ENCODE results near the gene DSTN. TPM values are rescaled to one million over a fixed set of nuclear protein-coding genes. Genes with fewer than 3 reads are reported as not detected.

The DSTN gene
- total RNA-seq, 1 donor from 2014 or later: 20.1 TPM

GRCh38 chr20:17620371-17621228, 50.7 kb downstream of the DSTN start:
- Mint-ChIP-seq H3K27ac (no peak overlapping the region), H3K27me3 (no peaks in the 10 kb centered on the region), H3K36me3 (ENCODE audit: low read depth) (peaks cover 45% of the 10 kb centered on the region), H3K4me1 (peaks cover 2% of the 10 kb centered on the region), H3K9me3 (no peaks in the 10 kb centered on the region), H3K4me3 (no peak overlapping the region)
- DNase-seq (peak; percentile 10), ATAC-seq (ENCODE audit: low read depth) (no peak)
- POLR2A ChIA-PET: interaction anchor here (0.5 kb wide), 1 partner anchor 42 kb away, joined by 3 read pairs; no protein-coding TSS in a partner anchor
- intact Hi-C loops (cut with micrococcal nuclease): no loop called here
- TF ChIP-seq CTCF (IDR thresholded peaks at IDR 0.05): no peak
- CTCF ChIA-PET: interaction anchor here (1.8 kb wide), 1 partner anchor 84 kb away, joined by 5 read pairs; no protein-coding TSS in a partner anchor

GRCh38 chr20:17621229-17621968, 51.5 kb downstream of the DSTN start:
- no peaks in the 10 kb centered on the region for H3K27me3 Mint-ChIP-seq
- peaks cover 49% of the 10 kb centered on the region for H3K36me3 Mint-ChIP-seq (ENCODE audit: low read depth)
- H3K4me3 Mint-ChIP-seq: no peak overlapping the region
- POLR2A ChIA-PET: interaction anchor here (0.5 kb wide), 1 partner anchor 41 kb away, joined by 3 read pairs; no protein-coding TSS in a partner anchor
- intact Hi-C loops (cut with micrococcal nuclease): no loop called here
- H3K4me1 Mint-ChIP-seq: no peaks in the 10 kb centered on the region
- CTCF ChIA-PET: interaction anchor here (1.8 kb wide), 1 partner anchor 84 kb away, joined by 5 read pairs; no protein-coding TSS in a partner anchor
- ATAC-seq (ENCODE audit: low read depth) (no peak), DNase-seq (no peak)
- no peak overlapping the region for H3K27ac Mint-ChIP-seq
- TF ChIP-seq CTCF (IDR thresholded peaks at IDR 0.05): no peak
- H3K9me3 Mint-ChIP-seq: no peaks in the 10 kb centered on the region

- ATAC-seq (ENCODE audit: low read depth): no peak
- Mint-ChIP-seq H3K27ac (no peak overlapping the region), H3K4me1 (no peaks in the 10 kb centered on the region), H3K4me3 (no peak overlapping the region), H3K9me3 (no peaks in the 10 kb centered on the region), H3K27me3 (no peaks in the 10 kb centered on the region), H3K36me3 (ENCODE audit: low read depth) (peaks cover 52% of the 10 kb centered on the region)
- no peak for TF ChIP-seq CTCF (IDR thresholded peaks at IDR 0.05)
- ChIA-PET POLR2A (no interaction called here), CTCF (no interaction called here)
- peak; percentile 13 for DNase-seq
- intact Hi-C loops (cut with micrococcal nuclease): no loop called here
These were observed 52.4 kb downstream of the DSTN start for GRCh38 chr20:17622086-17622850.

- H3K27ac Mint-ChIP-seq: no peak overlapping the region
- intact Hi-C loops (cut with micrococcal nuclease): no loop called here
- no peaks in the 10 kb centered on the region for H3K27me3 Mint-ChIP-seq
- DNase-seq (peak; percentile 10), ATAC-seq (ENCODE audit: low read depth) (no peak)
- TF ChIP-seq CTCF (IDR thresholded peaks at IDR 0.05): no peak
- POLR2A ChIA-PET: no interaction called here
- H3K9me3 Mint-ChIP-seq: no peaks in the 10 kb centered on the region
- CTCF ChIA-PET: no interaction called here
- H3K36me3 Mint-ChIP-seq (ENCODE audit: low read depth): peaks cover 57% of the 10 kb centered on the region
- no peak overlapping the region for H3K4me3 Mint-ChIP-seq
- no peaks in the 10 kb centered on the region for H3K4me1 Mint-ChIP-seq
These were observed 53.1 kb downstream of the DSTN start for GRCh38 chr20:17622851-17623508.
